ENCODE data around the gene MT1A. TPM values are rescaled to one million over a fixed set of nuclear protein-coding genes. Genes with fewer than 3 reads are reported as not detected.
"Not testable (repeated sequence)": the region's sequence is repeated elsewhere in the genome, so short reads cannot be mapped to it uniquely, and the experiment has no call there.

MT1A gene
- polyA plus RNA-seq, 1 donor (not counting 4 experiments of a cell fraction or from before 2014, with no cell fraction given), result not detected

DNA sequence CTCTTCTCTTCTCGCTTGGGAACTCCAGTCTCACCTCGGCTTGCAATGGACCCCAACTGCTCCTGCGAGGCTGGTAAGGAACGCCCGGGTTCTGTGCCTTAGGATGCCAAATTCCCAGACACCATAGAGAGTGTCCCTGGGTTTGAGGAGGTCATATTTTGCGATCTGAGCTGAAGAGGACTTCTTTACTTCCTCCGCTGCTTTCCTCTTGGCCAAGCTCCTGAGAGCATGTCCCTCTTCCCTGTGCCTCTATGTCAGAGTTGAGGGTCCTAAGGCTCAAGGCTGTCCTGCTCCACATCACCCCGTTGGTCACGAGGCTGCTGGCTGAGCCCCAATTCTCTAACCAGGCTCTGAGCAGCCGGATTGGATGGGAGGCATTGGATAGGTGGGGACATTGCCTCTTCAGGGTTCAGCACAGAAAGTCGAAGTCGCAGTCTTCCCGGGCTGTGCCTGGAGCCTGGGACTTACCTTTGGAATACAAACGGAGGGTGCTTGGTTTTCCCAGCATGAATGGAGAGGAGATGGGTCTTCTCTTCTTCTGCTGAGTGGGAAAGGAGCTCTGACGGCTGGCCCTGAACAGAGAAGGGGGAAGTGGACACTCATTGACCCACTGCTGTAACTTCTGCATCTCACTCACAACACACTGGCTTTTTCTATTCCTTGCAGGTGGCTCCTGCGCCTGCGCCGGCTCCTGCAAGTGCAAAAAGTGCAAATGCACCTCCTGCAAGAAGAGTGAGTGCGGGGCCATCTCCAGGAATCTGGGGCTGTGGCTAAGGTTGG, 31.6 kb downstream of the MT1A start:
- no peaks in the 10 kb centered on the region for H3K36me3 ChIP-seq (ENCODE audit: control insufficient read depth in 2 of 2, extremely low read depth in 1 of 2, insufficient read depth in 2 of 2, low read length in 2 of 2)
- no peaks in the 10 kb centered on the region for H3K9me3 ChIP-seq (ENCODE audit: control insufficient read depth, low read depth, low read length)
- no peak overlapping the region for H2AFZ ChIP-seq (ENCODE audit: control insufficient read depth, low read length)
- no peaks in the 10 kb centered on the region for H3K79me2 ChIP-seq (ENCODE audit: control insufficient read depth, insufficient read depth, low read length)
- dilution Hi-C loops (cut with MboI; ENCODE audit: extremely low pct_ligation_motif_present, low sequenced_read_pairs), result no loop called here
- FAIRE-seq, result no peak
- H3K9me1 ChIP-seq (ENCODE audit: control insufficient read depth, extremely low read depth, insufficient read depth, low read length), result no peaks in the 10 kb centered on the region
- no peak overlapping the region for H3K9ac ChIP-seq (ENCODE audit: control insufficient read depth, extremely low read depth, insufficient read depth, low read length)
- peaks cover 14% of the 10 kb centered on the region for H3K4me1 ChIP-seq (ENCODE audit: control insufficient read depth, extremely low read depth, insufficient read depth, low read length)
- no peak overlapping the region for H3K4me3 ChIP-seq (ENCODE audit: control insufficient read depth in 2 of 3, extremely low read depth in 1 of 3, insufficient read depth in 2 of 3, low read depth in 1 of 3, low read length in 3 of 3)
- H4K20me1 ChIP-seq (ENCODE audit: control insufficient read depth, extremely low read depth, insufficient read depth, low read length), result no peaks in the 10 kb centered on the region
- TF ChIP-seq, protein P1, sequence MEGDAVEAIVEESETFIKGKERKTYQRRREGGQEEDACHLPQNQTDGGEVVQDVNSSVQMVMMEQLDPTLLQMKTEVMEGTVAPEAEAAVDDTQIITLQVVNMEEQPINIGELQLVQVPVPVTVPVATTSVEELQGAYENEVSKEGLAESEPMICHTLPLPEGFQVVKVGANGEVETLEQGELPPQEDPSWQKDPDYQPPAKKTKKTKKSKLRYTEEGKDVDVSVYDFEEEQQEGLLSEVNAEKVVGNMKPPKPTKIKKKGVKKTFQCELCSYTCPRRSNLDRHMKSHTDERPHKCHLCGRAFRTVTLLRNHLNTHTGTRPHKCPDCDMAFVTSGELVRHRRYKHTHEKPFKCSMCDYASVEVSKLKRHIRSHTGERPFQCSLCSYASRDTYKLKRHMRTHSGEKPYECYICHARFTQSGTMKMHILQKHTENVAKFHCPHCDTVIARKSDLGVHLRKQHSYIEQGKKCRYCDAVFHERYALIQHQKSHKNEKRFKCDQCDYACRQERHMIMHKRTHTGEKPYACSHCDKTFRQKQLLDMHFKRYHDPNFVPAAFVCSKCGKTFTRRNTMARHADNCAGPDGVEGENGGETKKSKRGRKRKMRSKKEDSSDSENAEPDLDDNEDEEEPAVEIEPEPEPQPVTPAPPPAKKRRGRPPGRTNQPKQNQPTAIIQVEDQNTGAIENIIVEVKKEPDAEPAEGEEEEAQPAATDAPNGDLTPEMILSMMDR (optimal IDR thresholded peaks at IDR 0.05 in 1 of 3, IDR thresholded peaks at IDR 0.05 in 1 of 3, conservative IDR thresholded peaks at IDR 0.05 in 1 of 3; ENCODE audit: extremely low read depth in 1 of 3, insufficient read depth in 2 of 3, low read length in 3 of 3), result no peak
- no peak overlapping the region for H3K4me2 ChIP-seq (ENCODE audit: control insufficient read depth, extremely low read depth, insufficient read depth, low read depth, low read length)
- peaks cover 36% of the 10 kb centered on the region for H3K27me3 ChIP-seq (ENCODE audit: control insufficient read depth, extremely low read depth, insufficient read depth, low read length)
- no peak overlapping the region for H3K27ac ChIP-seq (ENCODE audit: control insufficient read depth, insufficient read depth, low read length)
- DNase-seq (ENCODE audit: low read depth, low spot score), result no peak

DNA sequence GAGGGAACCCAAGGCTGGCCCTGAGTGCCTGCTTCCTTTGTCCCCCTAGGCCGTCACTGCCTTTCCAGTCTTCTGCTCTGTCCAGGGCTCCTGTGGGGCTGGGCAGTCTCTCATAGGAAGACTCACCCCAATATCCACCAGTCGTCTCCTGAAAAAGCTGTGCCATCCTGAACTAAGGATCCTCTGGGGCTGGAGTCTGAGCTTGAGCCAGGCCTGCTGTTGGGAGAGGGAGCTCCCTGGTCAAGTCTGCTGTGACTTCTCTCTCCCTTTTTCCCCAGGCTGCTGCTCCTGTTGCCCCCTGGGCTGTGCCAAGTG, 32.1 kb downstream of the MT1A start:
- Histone ChIP-seq H2AFZ (ENCODE audit: control insufficient read depth, low read length) (no peak overlapping the region), H3K27me3 (ENCODE audit: control insufficient read depth, extremely low read depth, insufficient read depth, low read length) (peaks cover 36% of the 10 kb centered on the region), H3K9ac (ENCODE audit: control insufficient read depth, extremely low read depth, insufficient read depth, low read length) (no peak overlapping the region), H3K79me2 (ENCODE audit: control insufficient read depth, insufficient read depth, low read length) (no peaks in the 10 kb centered on the region), H3K4me3 (ENCODE audit: control insufficient read depth in 2 of 3, extremely low read depth in 1 of 3, insufficient read depth in 2 of 3, low read depth in 1 of 3, low read length in 3 of 3) (no peak overlapping the region), H3K9me3 (ENCODE audit: control insufficient read depth, low read depth, low read length) (no peaks in the 10 kb centered on the region), H4K20me1 (ENCODE audit: control insufficient read depth, extremely low read depth, insufficient read depth, low read length) (no peaks in the 10 kb centered on the region), H3K9me1 (ENCODE audit: control insufficient read depth, extremely low read depth, insufficient read depth, low read length) (no peaks in the 10 kb centered on the region), H3K36me3 (ENCODE audit: control insufficient read depth in 2 of 2, extremely low read depth in 1 of 2, insufficient read depth in 2 of 2, low read length in 2 of 2) (no peaks in the 10 kb centered on the region), H3K4me1 (ENCODE audit: control insufficient read depth, extremely low read depth, insufficient read depth, low read length) (peaks cover 14% of the 10 kb centered on the region), H3K4me2 (ENCODE audit: control insufficient read depth, extremely low read depth, insufficient read depth, low read depth, low read length) (no peak overlapping the region), H3K27ac (ENCODE audit: control insufficient read depth, insufficient read depth, low read length) (no peak overlapping the region)
- no peak for FAIRE-seq
- no peak for TF ChIP-seq EZH2 (IDR thresholded peaks at IDR 0.05; ENCODE audit: low read length)
- TF ChIP-seq, protein P1 (optimal IDR thresholded peaks at IDR 0.05 in 1 of 3, IDR thresholded peaks at IDR 0.05 in 1 of 3, conservative IDR thresholded peaks at IDR 0.05 in 1 of 3; ENCODE audit: extremely low read depth in 1 of 3, insufficient read depth in 2 of 3, low read length in 3 of 3), result no peak
- no peak for DNase-seq (ENCODE audit: low read depth, low spot score)
- dilution Hi-C loops (cut with MboI; ENCODE audit: extremely low pct_ligation_motif_present, low sequenced_read_pairs), result no loop called here

DNA sequence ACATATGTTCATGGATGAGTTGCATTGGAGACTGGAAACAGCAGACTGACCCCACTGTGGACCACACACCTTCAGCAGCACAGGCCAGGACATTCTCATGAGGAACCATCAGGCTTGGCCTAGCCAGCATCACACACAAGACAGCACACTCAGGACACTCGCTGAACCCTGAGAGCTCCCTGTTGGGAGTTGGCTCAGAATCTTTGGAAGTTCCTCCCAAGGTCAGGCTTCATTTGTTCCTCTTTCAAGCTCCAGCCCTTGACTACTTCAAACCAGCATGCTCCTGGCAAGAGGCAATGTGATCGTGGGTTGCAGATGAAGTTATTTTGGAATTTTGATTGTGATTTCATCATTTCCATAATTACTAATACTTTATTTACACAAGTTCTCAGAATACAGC, 33.2 kb downstream of the MT1A start:
- peak; percentile 86 for FAIRE-seq
- dilution Hi-C loops (cut with MboI; ENCODE audit: extremely low pct_ligation_motif_present, low sequenced_read_pairs); H3K9me1 ChIP-seq (ENCODE audit: control insufficient read depth, extremely low read depth, insufficient read depth, low read length); H3K27ac ChIP-seq (ENCODE audit: control insufficient read depth, insufficient read depth, low read length); DNase-seq (ENCODE audit: low read depth, low spot score); H3K79me2 ChIP-seq (ENCODE audit: control insufficient read depth, insufficient read depth, low read length); H4K20me1 ChIP-seq (ENCODE audit: control insufficient read depth, extremely low read depth, insufficient read depth, low read length); H3K4me2 ChIP-seq (ENCODE audit: control insufficient read depth, extremely low read depth, insufficient read depth, low read depth, low read length); H3K9ac ChIP-seq (ENCODE audit: control insufficient read depth, extremely low read depth, insufficient read depth, low read length); H3K4me3 ChIP-seq (ENCODE audit: control insufficient read depth in 2 of 3, extremely low read depth in 1 of 3, insufficient read depth in 2 of 3, low read depth in 1 of 3, low read length in 3 of 3); H2AFZ ChIP-seq (ENCODE audit: control insufficient read depth, low read length); H3K9me3 ChIP-seq (ENCODE audit: control insufficient read depth, low read depth, low read length); H3K36me3 ChIP-seq (ENCODE audit: control insufficient read depth in 2 of 2, extremely low read depth in 1 of 2, insufficient read depth in 2 of 2, low read length in 2 of 2): not testable (repeated sequence)
- peaks cover 36% of the 10 kb centered on the region for H3K27me3 ChIP-seq (ENCODE audit: control insufficient read depth, extremely low read depth, insufficient read depth, low read length)
- peaks cover 14% of the 10 kb centered on the region for H3K4me1 ChIP-seq (ENCODE audit: control insufficient read depth, extremely low read depth, insufficient read depth, low read length)

DNA sequence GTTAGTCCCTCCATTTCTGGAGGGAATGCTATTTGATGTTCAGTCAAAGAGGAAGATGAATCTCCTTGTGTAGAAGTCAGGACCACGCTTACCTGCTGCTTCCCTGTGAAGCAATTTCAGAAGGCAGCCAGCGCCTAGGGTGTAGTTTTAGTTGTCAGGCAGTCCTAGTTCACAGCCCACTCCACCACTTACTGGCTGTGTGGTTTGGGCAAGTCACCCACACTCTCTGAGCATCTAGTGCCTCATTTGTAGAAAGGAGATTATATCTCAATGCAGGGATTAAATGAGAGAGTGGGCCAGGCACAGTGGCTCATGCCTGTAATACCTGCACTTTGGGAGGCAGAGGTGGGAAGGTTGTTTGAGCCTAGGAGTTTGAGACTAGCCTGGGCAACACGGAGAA, 33.7 kb downstream of the MT1A start:
- H3K4me3 ChIP-seq (ENCODE audit: control insufficient read depth in 2 of 3, extremely low read depth in 1 of 3, insufficient read depth in 2 of 3, low read depth in 1 of 3, low read length in 3 of 3); H3K27ac ChIP-seq (ENCODE audit: control insufficient read depth, insufficient read depth, low read length); FAIRE-seq; H4K20me1 ChIP-seq (ENCODE audit: control insufficient read depth, extremely low read depth, insufficient read depth, low read length); H3K36me3 ChIP-seq (ENCODE audit: control insufficient read depth in 2 of 2, extremely low read depth in 1 of 2, insufficient read depth in 2 of 2, low read length in 2 of 2); DNase-seq (ENCODE audit: low read depth, low spot score); H3K9me1 ChIP-seq (ENCODE audit: control insufficient read depth, extremely low read depth, insufficient read depth, low read length); H3K9me3 ChIP-seq (ENCODE audit: control insufficient read depth, low read depth, low read length); H2AFZ ChIP-seq (ENCODE audit: control insufficient read depth, low read length); dilution Hi-C loops (cut with MboI; ENCODE audit: extremely low pct_ligation_motif_present, low sequenced_read_pairs); H3K9ac ChIP-seq (ENCODE audit: control insufficient read depth, extremely low read depth, insufficient read depth, low read length); H3K4me2 ChIP-seq (ENCODE audit: control insufficient read depth, extremely low read depth, insufficient read depth, low read depth, low read length); H3K79me2 ChIP-seq (ENCODE audit: control insufficient read depth, insufficient read depth, low read length): not testable (repeated sequence)
- Histone ChIP-seq H3K4me1 (ENCODE audit: control insufficient read depth, extremely low read depth, insufficient read depth, low read length) (peaks cover 14% of the 10 kb centered on the region), H3K27me3 (ENCODE audit: control insufficient read depth, extremely low read depth, insufficient read depth, low read length) (peaks cover 34% of the 10 kb centered on the region)

All from keratinocyte (primary cell).